Stimulated activated CD4-positive, alpha-beta T cell treated with anti-CD3 and anti-CD28 coated beads, Interleukin-1b, Interleukin-23, amount 100 ng/mL, for 4 hours (primary cell): Measurements from ENCODE around the gene CALML4.
"Not testable (repeated sequence)": the region's sequence is repeated elsewhere in the genome, so short reads cannot be mapped to it uniquely, and the experiment has no call there.

ENCODE experiments used
- DNase-seq, 2 donors: peaks; one replicate each; pipeline ENCODE4 v3.0.0-alpha.2; 2020; ENCODE audit warnings: low read depth in 2 of 2

Gene CALML4

GRCh38 chr15:68208136-68208535, 3.0 kb upstream of the CALML4 start:
- DNase-seq, result no peak

- DNase-seq, result no peak
Observed at GRCh38 chr15:68207176-68207935, 2.2 kb upstream of the CALML4 start.

GRCh38 chr15:68206711-68207151, 1.6 kb upstream of the CALML4 start:
- DNase-seq, result no peak

GRCh38 chr15:68205954-68206539, 915 bp upstream of the CALML4 start:
- no peak for DNase-seq

- no peak for DNase-seq
Observed at GRCh38 chr15:68205558-68205944, 419 bp upstream of the CALML4 start.

- no peak for DNase-seq
Observed at GRCh38 chr15:68204361-68204760, 771 bp downstream of the CALML4 start.

- DNase-seq, result no peak
Observed at GRCh38 chr15:68203956-68204355, 1.2 kb downstream of the CALML4 start.

- DNase-seq, result no peak
Observed at GRCh38 chr15:68203486-68203885, 1.6 kb downstream of the CALML4 start.

GRCh38 chr15:68202994-68203393, 2.1 kb downstream of the CALML4 start:
- DNase-seq, result not testable (repeated sequence)

- no peak for DNase-seq
Observed at GRCh38 chr15:68201879-68202261, 3.3 kb downstream of the CALML4 start.

GRCh38 chr15:68201153-68201878, 3.8 kb downstream of the CALML4 start:
- no peak for DNase-seq

GRCh38 chr15:68200016-68200861, 4.9 kb downstream of the CALML4 start:
- no peak for DNase-seq

GRCh38 chr15:68199340-68199739, 5.8 kb downstream of the CALML4 start:
- DNase-seq, result no peak

GRCh38 chr15:68197661-68198437, 7.3 kb downstream of the CALML4 start:
- no peak for DNase-seq

GRCh38 chr15:68197170-68197492, 8.0 kb downstream of the CALML4 start:
- DNase-seq, result no peak

- no peak for DNase-seq
Observed at GRCh38 chr15:68196445-68197169, 8.5 kb downstream of the CALML4 start.

GRCh38 chr15:68195336-68196112, 9.6 kb downstream of the CALML4 start:
- no peak for DNase-seq

GRCh38 chr15:68192804-68193486, 12.2 kb downstream of the CALML4 start:
- DNase-seq, result no peak

- DNase-seq, result no peak
Observed at GRCh38 chr15:68192117-68192516, 13.0 kb downstream of the CALML4 start.
